Activated CD4-positive, alpha-beta T cell treated with anti-CD3 and anti-CD28 coated beads, Interleukin-2, amount 50 U/mL, for 16 hours (primary cell): ENCODE results near the gene ZFPL1.
"Not testable (repeated sequence)": the region's sequence is repeated elsewhere in the genome, so short reads cannot be mapped to it uniquely, and the experiment has no call there.

ENCODE experiments used
- DNase-seq: peaks from one replicate; pipeline ENCODE4 v3.0.0-alpha.2; 2020

The ZFPL1 gene

GRCh38 chr11:65116370-65117205, 32.6 kb downstream of the ZFPL1 start:
- peak; percentile 75 for DNase-seq

GRCh38 chr11:65117206-65118096, 33.4 kb downstream of the ZFPL1 start, which contains the start of gene ZNHIT2:
Gene ZNHIT2 (minus strand): TSS chr11:65117701. CDS start chr11:65117653, 48 bp downstream.
- DNase-seq: peak; percentile 100

GRCh38 chr11:65118097-65118837, 34.2 kb downstream of the ZFPL1 start:
- no peak for DNase-seq

GRCh38 chr11:65118891-65119669, 35.1 kb downstream of the ZFPL1 start:
- not testable (repeated sequence) for DNase-seq

GRCh38 chr11:65119670-65119995, 35.6 kb downstream of the ZFPL1 start:
- DNase-seq: no peak

- no peak for DNase-seq
Measured at GRCh38 chr11:65120831-65121230, 36.8 kb downstream of the ZFPL1 start.

GRCh38 chr11:65121447-65121864, 37.4 kb downstream of the ZFPL1 start:
- DNase-seq: peak; percentile 25

GRCh38 chr11:65121865-65122696, 38.1 kb downstream of the ZFPL1 start, which contains the start of the genes FAU and MRPL49:
Gene FAU (minus strand): TSS chr11:65122134. CDS start chr11:65121813, 321 bp downstream.
Gene MRPL49 (plus strand): TSS chr11:65122321. CDS start chr11:65122347, 26 bp downstream.
- peak; percentile 99 for DNase-seq

GRCh38 chr11:65124480-65125196, 40.6 kb downstream of the ZFPL1 start:
- DNase-seq: no peak

- no peak for DNase-seq
Measured at GRCh38 chr11:65125197-65126056, 41.4 kb downstream of the ZFPL1 start.

- DNase-seq: no peak
Measured at GRCh38 chr11:65126624-65127274, 42.7 kb downstream of the ZFPL1 start.

GRCh38 chr11:65127473-65128181, 43.6 kb downstream of the ZFPL1 start:
- DNase-seq: no peak

- DNase-seq: no peak
Measured at GRCh38 chr11:65128182-65129145, 44.4 kb downstream of the ZFPL1 start.

GRCh38 chr11:65129649-65130441, 45.8 kb downstream of the ZFPL1 start:
- no peak for DNase-seq

- DNase-seq: no peak
Measured at GRCh38 chr11:65130631-65131416, 46.8 kb downstream of the ZFPL1 start.
